ENCODE data around the gene BCAS3. TPM values are rescaled to one million over a fixed set of nuclear protein-coding genes. Genes with fewer than 3 reads are reported as not detected.

BCAS3 gene
- total RNA-seq, 2 experiments from 2014 or later = 20.1 to 31.8 TPM

DNA sequence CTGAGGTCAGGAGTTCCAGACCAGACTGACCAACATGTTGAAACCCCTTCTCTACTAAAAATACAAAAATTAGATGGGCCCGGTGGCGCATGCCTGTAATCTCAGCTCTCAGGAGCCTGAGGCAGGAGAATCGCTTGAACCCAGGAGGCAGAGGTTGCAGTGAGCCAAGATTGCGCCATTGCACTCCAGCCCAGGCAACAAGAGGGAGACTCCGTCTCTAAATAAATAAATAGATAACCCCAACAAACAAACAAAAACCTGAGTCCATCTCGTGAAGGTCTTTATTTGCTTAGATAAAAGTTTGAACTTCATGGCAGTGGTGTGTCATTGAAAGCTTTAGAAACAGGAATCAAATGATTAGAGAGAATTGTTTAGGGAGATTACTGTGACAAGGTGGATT is 167.4 kb downstream of the BCAS3 start:
- Histone ChIP-seq H3K27me3 (ENCODE audit: control insufficient read depth in 1 of 2, insufficient read depth in 2 of 2, low read length in 2 of 2) (no peaks in the 10 kb centered on the region), H3K36me3 (ENCODE audit: insufficient read depth, low read length) (no peaks in the 10 kb centered on the region), H3K9me3 (ENCODE audit: control insufficient read depth in 1 of 2, insufficient read depth in 1 of 2, low read length in 2 of 2) (no peaks in the 10 kb centered on the region), H3K4me1 (ENCODE audit: insufficient read depth, low read length) (no peaks in the 10 kb centered on the region), H3K4me3 (ENCODE audit: low read length) (no peak overlapping the region), H3K27ac (ENCODE audit: low read depth in 1 of 2, low read length in 2 of 2) (no peak overlapping the region)
- ATAC-seq (ENCODE audit: poor library complexity) (no peak), DNase-seq (no peak)
- no peaks in the 10 kb centered on the region for H3K36me3 Mint-ChIP-seq (ENCODE audit: low read depth)
- H3K9me3 Mint-ChIP-seq = no peaks in the 10 kb centered on the region
- ChIA-PET CTCF (no interaction called here), POLR2A (no interaction called here)
- intact Hi-C loops (cut with DNase I, micrococcal nuclease) = no loop called here
- H3K27me3 Mint-ChIP-seq = no peaks in the 10 kb centered on the region
- H3K4me1 Mint-ChIP-seq (ENCODE audit: low read depth) = no peaks in the 10 kb centered on the region
- TF ChIP-seq, protein P1, sequence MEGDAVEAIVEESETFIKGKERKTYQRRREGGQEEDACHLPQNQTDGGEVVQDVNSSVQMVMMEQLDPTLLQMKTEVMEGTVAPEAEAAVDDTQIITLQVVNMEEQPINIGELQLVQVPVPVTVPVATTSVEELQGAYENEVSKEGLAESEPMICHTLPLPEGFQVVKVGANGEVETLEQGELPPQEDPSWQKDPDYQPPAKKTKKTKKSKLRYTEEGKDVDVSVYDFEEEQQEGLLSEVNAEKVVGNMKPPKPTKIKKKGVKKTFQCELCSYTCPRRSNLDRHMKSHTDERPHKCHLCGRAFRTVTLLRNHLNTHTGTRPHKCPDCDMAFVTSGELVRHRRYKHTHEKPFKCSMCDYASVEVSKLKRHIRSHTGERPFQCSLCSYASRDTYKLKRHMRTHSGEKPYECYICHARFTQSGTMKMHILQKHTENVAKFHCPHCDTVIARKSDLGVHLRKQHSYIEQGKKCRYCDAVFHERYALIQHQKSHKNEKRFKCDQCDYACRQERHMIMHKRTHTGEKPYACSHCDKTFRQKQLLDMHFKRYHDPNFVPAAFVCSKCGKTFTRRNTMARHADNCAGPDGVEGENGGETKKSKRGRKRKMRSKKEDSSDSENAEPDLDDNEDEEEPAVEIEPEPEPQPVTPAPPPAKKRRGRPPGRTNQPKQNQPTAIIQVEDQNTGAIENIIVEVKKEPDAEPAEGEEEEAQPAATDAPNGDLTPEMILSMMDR (IDR thresholded peaks at IDR 0.05) = no peak
- H3K27ac Mint-ChIP-seq = no peak overlapping the region
- no peak overlapping the region for H3K4me3 Mint-ChIP-seq

DNA sequence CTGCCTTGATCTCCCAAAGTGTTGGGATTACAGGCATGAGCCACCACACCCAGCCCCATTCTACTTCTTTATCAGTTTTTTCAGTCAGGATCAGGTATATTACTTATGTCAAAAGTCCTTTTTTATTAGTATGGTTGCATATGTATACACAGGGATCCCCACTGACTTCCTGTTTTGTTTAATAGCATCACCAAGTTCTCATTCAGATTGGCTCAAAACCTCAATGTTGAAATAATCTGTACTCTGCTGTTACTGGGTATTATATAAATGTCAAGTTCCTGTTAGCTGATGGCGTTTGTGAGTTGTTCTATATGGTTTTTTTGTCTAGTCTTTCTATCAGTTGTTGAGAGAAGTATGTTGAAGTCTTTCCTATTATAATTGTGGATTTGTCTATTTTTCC is 168.5 kb downstream of the BCAS3 start:
- intact Hi-C loops (cut with DNase I, micrococcal nuclease) = no loop called here
- Mint-ChIP-seq H3K4me3 (no peak overlapping the region), H3K27ac (no peak overlapping the region), H3K9me3 (no peaks in the 10 kb centered on the region), H3K27me3 (no peaks in the 10 kb centered on the region), H3K4me1 (ENCODE audit: low read depth) (no peaks in the 10 kb centered on the region), H3K36me3 (ENCODE audit: low read depth) (no peaks in the 10 kb centered on the region)
- no peaks in the 10 kb centered on the region for H3K36me3 ChIP-seq (ENCODE audit: insufficient read depth, low read length)
- ATAC-seq (ENCODE audit: poor library complexity) = no peak
- no peak overlapping the region for H3K4me3 ChIP-seq (ENCODE audit: low read length)
- ChIA-PET CTCF (no interaction called here), POLR2A (no interaction called here)
- DNase-seq = no peak
- no peak overlapping the region for H3K27ac ChIP-seq (ENCODE audit: low read depth in 1 of 2, low read length in 2 of 2)
- H3K27me3 ChIP-seq (ENCODE audit: control insufficient read depth in 1 of 2, insufficient read depth in 2 of 2, low read length in 2 of 2) = no peaks in the 10 kb centered on the region
- TF ChIP-seq, protein P1 (IDR thresholded peaks at IDR 0.05) = no peak
- H3K9me3 ChIP-seq (ENCODE audit: control insufficient read depth in 1 of 2, insufficient read depth in 1 of 2, low read length in 2 of 2) = no peaks in the 10 kb centered on the region
- no peaks in the 10 kb centered on the region for H3K4me1 ChIP-seq (ENCODE audit: insufficient read depth, low read length)

DNA sequence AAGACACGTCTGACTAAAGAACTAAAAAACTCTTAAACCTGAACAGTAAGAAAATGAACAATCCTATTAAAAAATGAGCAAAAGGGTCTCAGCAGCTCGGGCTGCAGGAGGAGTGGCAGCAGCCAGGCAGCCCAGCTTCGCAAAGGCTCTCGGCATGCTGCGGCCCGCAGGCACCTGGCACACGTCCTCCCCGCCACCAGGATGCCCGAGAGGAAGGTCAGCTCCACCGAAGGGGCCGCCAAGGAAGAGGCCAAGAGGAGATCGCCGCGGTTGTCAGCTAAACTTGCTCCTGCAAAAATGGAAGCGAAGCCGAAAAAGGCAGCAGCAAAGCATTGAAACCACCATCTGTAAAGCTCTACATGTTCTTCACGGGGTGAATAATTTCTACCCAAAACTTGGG is 173.5 kb downstream of the BCAS3 start:
- Mint-ChIP-seq H3K36me3 (ENCODE audit: low read depth) (peaks cover 6% of the 10 kb centered on the region), H3K4me3 (no peak overlapping the region), H3K4me1 (ENCODE audit: low read depth) (no peaks in the 10 kb centered on the region), H3K9me3 (peaks cover 3% of the 10 kb centered on the region), H3K27me3 (no peaks in the 10 kb centered on the region), H3K27ac (no peak overlapping the region)
- POLR2A ChIA-PET = no interaction called here
- ATAC-seq (ENCODE audit: poor library complexity) (no peak), DNase-seq (no peak)
- Histone ChIP-seq H3K27ac (ENCODE audit: low read depth in 1 of 2, low read length in 2 of 2) (no peak overlapping the region), H3K4me3 (ENCODE audit: low read length) (no peak overlapping the region), H3K4me1 (ENCODE audit: insufficient read depth, low read length) (no peaks in the 10 kb centered on the region), H3K36me3 (ENCODE audit: insufficient read depth, low read length) (no peaks in the 10 kb centered on the region), H3K27me3 (ENCODE audit: control insufficient read depth in 1 of 2, insufficient read depth in 2 of 2, low read length in 2 of 2) (no peaks in the 10 kb centered on the region), H3K9me3 (ENCODE audit: control insufficient read depth in 1 of 2, insufficient read depth in 1 of 2, low read length in 2 of 2) (no peaks in the 10 kb centered on the region)
- TF ChIP-seq, protein P1 (IDR thresholded peaks at IDR 0.05) = no peak
- CTCF ChIA-PET = no interaction called here
- intact Hi-C loops (cut with DNase I, micrococcal nuclease) = no loop called here
